Vagina (tissue), 2 donors: ENCODE results near the gene F2RL1. TPM values are rescaled to one million over a fixed set of nuclear protein-coding genes. Genes with fewer than 3 reads are reported as not detected.
A peak's percentile ranks its signal among the peaks of the same experiment; 100 is the strongest.
"Not testable (repeated sequence)": the region's sequence is repeated elsewhere in the genome, so short reads cannot be mapped to it uniquely, and the experiment has no call there.

Experiments
- DNase-seq, 2 donors: peaks; one replicate each; pipeline ENCODE4 v3.0.0-alpha.2; 2017; ENCODE audit errors: extremely low spot score in 2 of 2
- H3K27ac ChIP-seq: fragments of 200-600 bp; sonication (generic); one replicate; pipeline ENCODE4 v1.5.1; 2019
- H3K27me3 ChIP-seq: fragments of 200-600 bp; sonication (generic); one replicate; pipeline ENCODE4 v1.5.1; 2019
- H3K36me3 ChIP-seq, 2 donors: fragments of 200-600 bp; sonication (generic); one replicate each; pipeline ENCODE4 v1.5.1; 2017 to 2019
- H3K4me1 ChIP-seq: fragments of 200-600 bp; sonication (generic); one replicate; pipeline ENCODE4 v1.5.1; 2019
- H3K4me3 ChIP-seq, 2 donors: fragments of 200-600 bp; sonication (generic); 1 replicate in 1 of 2; 2 replicates in 1 of 2; pipeline ENCODE4 v1.5.1; 2016 to 2019
- H3K9me3 ChIP-seq: fragments of 200-600 bp; sonication (generic); one replicate; pipeline ENCODE4 v1.5.1; 2019
- CTCF ChIP-seq, 3 experiments: fragments of 450-650 bp in 2 of 3; fragments of 200-600 bp in 1 of 3; sonication (generic) in 1 of 3; IDR thresholded peaks; one replicate each; pipeline ENCODE4 v1.5.1; 2017 to 2019; ENCODE audit warnings: antibody characterized with exemption in 3 of 3, mild to moderate bottlenecking in 2 of 3, moderate library complexity in 2 of 3
- POLR2A ChIP-seq, 2 donors: fragments of 450-650 bp; IDR thresholded peaks; one replicate each; pipeline ENCODE4 v1.6.1; 2017; ENCODE audit warnings: antibody characterized with exemption in 2 of 2, mild to moderate bottlenecking in 2 of 2, moderate library complexity in 2 of 2
- POLR2AphosphoS5 ChIP-seq, 2 donors: sonication (generic); formaldehyde crosslinking; IDR thresholded peaks; one replicate each; pipeline ENCODE4 v1.9.0; 2017; ENCODE audit warnings: antibody characterized with exemption in 2 of 2, mild to moderate bottlenecking in 2 of 2, low read depth in 1 of 2; ENCODE audit not compliant: insufficient read depth in 1 of 2
- intact Hi-C: fragments of 100-400 bp; cut with DNase I; formaldehyde crosslinking; loops from one replicate; pipeline ENCODE4 v1.15.1; 2023
- total RNA-seq: library from RNA; depleted of rRNA; stranded (reverse); fragments of >200 nt; gene quantifications from one replicate; pipeline ENCODE4 v1.2.3, GENCODE V29; 2016

The F2RL1 gene, protein sequence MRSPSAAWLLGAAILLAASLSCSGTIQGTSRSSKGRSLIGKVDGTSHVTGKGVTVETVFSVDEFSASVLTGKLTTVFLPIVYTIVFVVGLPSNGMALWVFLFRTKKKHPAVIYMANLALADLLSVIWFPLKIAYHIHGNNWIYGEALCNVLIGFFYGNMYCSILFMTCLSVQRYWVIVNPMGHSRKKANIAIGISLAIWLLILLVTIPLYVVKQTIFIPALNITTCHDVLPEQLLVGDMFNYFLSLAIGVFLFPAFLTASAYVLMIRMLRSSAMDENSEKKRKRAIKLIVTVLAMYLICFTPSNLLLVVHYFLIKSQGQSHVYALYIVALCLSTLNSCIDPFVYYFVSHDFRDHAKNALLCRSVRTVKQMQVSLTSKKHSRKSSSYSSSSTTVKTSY
- 6.6 TPM for total RNA-seq

DNA sequence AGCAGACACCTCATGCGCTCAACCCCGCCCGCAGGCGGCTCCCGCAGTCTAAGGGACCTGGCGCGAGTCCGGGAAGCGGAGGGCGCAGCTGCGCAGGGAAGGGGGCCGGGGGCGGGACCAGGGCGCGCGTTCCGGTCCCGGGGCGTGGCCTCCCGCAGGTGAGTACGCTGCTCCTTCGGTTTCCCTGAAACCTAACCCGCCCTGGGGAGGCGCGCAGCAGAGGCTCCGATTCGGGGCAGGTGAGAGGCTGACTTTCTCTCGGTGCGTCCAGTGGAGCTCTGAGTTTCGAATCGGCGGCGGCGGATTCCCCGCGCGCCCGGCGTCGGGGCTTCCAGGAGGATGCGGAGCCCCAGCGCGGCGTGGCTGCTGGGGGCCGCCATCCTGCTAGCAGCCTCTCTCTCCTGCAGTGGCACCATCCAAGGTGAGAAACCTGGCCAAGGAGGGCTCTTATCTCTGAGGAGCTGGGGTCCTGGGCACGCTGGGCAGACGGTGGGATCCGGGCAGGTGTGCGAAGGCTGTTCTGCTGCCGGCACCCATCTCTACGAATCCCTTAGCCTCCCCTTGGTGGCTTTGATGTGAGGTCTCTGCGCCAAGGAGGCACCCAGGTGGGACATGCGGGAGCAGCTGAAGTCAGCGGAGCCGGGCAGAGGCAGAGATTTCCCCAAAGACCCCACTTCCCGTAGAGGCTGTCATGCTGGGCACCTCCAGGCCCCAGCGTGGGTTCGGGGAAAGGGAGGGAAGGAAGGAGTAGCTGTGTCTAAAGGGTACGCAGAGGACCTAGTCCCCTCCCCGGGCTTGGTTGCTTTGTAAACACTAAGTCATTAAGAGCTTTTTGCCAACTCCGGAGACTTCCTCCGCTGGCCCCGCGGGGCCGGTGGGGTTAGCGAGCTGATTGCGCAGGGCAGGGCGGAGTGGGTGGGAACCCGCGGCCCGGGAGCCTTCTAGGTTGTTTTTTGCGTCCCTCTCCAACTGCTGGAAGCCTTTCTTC, at the start of gene F2RL1:
F2RL1 (plus strand) TSS at position 187 of the 988 bp plus-strand sequence; CDS start at position 340, 153 bp downstream.
- intact Hi-C loops = no loop called here

DNA sequence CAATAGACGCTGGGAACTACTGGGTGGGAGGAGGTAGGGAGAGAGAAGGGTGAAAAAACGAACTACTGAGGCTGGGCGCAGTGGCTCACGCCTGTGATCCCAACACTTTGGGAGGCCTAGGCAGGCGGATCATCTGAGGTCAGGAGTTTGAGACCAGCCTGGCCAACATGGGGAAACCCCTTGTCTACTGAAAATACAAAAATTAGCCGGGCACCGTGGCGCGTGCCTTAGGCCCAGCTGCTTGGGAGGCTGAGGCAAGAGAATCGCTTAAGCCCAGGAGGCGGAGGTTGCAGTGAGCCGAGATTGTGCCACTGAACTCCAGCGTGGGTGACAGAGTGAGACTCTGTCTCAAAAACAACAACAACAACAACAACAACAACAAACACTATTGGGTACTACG, 47.8 kb upstream of the F2RL1 start:
- not testable (repeated sequence) for DNase-seq, H3K4me3 ChIP-seq, H3K9me3 ChIP-seq, H3K27me3 ChIP-seq, H3K27ac ChIP-seq, H3K36me3 ChIP-seq, H3K4me1 ChIP-seq
- intact Hi-C loops = loop anchor here (5.0 kb wide), 1 partner anchor 169 kb away; no protein-coding TSS in a partner anchor

More for the DNA sequence above, at the start of gene F2RL1:
- Histone ChIP-seq H3K9me3 (no peaks in the 10 kb centered on the region), H3K4me3 (peak within 1 kb of the TSS; percentile 36 to 56), H3K4me1 (peaks cover 18% of the 10 kb centered on the region), H3K27me3 (no peaks in the 10 kb centered on the region), H3K36me3 (no peaks in the 10 kb centered on the region), H3K27ac (peak within 1 kb of the TSS; percentile 28)
- TF ChIP-seq POLR2AphosphoS5 (IDR thresholded peaks at IDR 0.05; ENCODE audit: insufficient read depth in 1 of 2, low read depth in 1 of 2) (peak in 1 of 2 donors; percentile 67), CTCF (IDR thresholded peaks at IDR 0.05) (no peak)
- DNase-seq = no peak

DNA sequence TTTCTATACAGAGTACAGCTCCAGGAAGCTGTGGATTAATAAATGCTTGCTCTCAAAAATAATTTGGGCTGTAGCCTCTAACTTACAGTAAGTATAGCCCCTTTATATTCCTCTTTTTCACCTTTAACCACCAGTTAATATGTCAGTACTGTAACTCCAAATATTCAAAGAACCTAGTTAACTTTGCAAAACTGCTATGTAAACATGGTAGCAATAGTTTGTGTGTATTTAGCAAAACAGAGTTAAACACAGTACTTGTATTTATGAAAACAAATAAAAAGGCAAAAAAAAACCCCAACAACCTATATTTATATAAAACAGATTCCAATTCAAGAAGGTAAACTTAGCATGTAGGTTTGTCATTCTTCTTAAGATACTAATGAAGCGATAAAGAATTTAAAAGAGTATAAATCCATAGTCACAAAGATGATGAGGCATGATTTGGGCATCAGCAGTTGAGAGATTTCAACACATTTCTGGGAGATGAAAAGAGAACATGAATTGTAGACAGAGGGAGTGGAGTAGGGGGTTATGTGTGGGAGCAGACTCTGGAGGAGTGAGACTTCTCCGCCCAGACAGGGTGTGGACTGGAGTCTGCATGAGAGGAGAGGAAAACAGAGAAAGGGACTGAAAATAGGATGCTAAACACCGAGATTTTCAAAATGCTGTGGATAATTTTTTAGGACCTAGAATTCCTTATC, 47.0 kb upstream of the F2RL1 start:
- H3K4me1 ChIP-seq = no peaks in the 10 kb centered on the region
- H3K4me3 ChIP-seq = no peak overlapping the region
- H3K9me3 ChIP-seq = no peaks in the 10 kb centered on the region
- H3K27ac ChIP-seq = no peak overlapping the region
- intact Hi-C loops = loop anchor here (5.0 kb wide), 1 partner anchor 170 kb away; no protein-coding TSS in a partner anchor
- H3K27me3 ChIP-seq = no peaks in the 10 kb centered on the region
- DNase-seq = no peak
- TF ChIP-seq CTCF (IDR thresholded peaks at IDR 0.05) (no peak), POLR2A (IDR thresholded peaks at IDR 0.05) (no peak), POLR2AphosphoS5 (IDR thresholded peaks at IDR 0.05; ENCODE audit: insufficient read depth in 1 of 2, low read depth in 1 of 2) (no peak)
- H3K36me3 ChIP-seq = no peaks in the 10 kb centered on the region

DNA sequence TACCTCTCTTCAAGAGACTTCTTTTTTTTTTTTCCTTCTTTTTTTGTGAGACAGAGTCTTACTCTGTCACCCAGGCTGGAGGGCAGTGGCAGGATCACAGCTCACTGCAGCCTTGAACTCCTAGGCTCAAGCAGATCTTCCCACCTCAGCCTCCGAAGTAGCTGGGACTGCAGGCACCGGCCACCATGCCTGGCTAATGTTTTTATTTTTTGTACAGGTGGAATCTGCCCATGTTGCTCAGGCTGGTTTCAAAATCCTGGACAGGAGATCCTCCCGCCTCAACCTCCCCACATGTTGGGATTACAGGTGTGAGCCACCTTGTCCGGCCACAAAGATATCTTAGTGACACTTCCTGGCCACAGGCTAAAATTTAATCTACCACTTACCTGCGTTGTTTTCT, 42.9 kb upstream of the F2RL1 start:
- intact Hi-C loops = no loop called here

More for the DNA sequence above, 42.9 kb upstream of the F2RL1 start:
- Histone ChIP-seq H3K36me3 (no peaks in the 10 kb centered on the region), H3K27me3 (no peaks in the 10 kb centered on the region), H3K27ac (no peak overlapping the region), H3K4me1 (no peaks in the 10 kb centered on the region), H3K9me3 (no peaks in the 10 kb centered on the region), H3K4me3 (no peak overlapping the region)
- DNase-seq = no peak
- TF ChIP-seq POLR2AphosphoS5 (IDR thresholded peaks at IDR 0.05; ENCODE audit: insufficient read depth in 1 of 2, low read depth in 1 of 2) (no peak), CTCF (IDR thresholded peaks at IDR 0.05) (no peak), POLR2A (IDR thresholded peaks at IDR 0.05) (no peak)
